Naive thymus-derived CD4-positive, alpha-beta T cell (primary cell): ENCODE results near the gene FGFBP1. TPM values are rescaled to one million over a fixed set of nuclear protein-coding genes. Genes with fewer than 3 reads are reported as not detected.

Experiments
- ATAC-seq: fragments of 150-1000 bp; cut with Tn5 transposase; 2 replicates; pipeline ENCODE4 v1.10.0; 2021; ENCODE audit warnings: mild to moderate bottlenecking, moderate library complexity
- CTCF ChIA-PET: fragments of 350-600 bp; sonication (Branson Sonifier 250); formaldehyde crosslinking; loops from one replicate; lab custom pipeline; 2021; ENCODE audit warnings: antibody characterized with exemption; lab: Charles Lee
- POLR2A ChIA-PET: fragments of 350-600 bp; sonication (Branson Sonifier 250); formaldehyde crosslinking; loops from one replicate; lab custom pipeline; 2021; ENCODE audit warnings: antibody characterized with exemption, inconsistent platforms; lab: Charles Lee
- DNase-seq, 9 donors: peaks; one replicate each; pipeline versions ENCODE4 v3.0.0 to v3.0.0-alpha.2; 2020 to 2022; ENCODE audit warnings: mixed read lengths in 1 of 9
- H3K27ac ChIP-seq: one replicate; pipeline ENCODE4 v1.7.0; 2013; ENCODE audit warnings: mild to moderate bottlenecking, low read depth, low read length, moderate library complexity
- H3K27me3 ChIP-seq, 2 donors: one replicate each; pipeline ENCODE4 v1.7.0; 2013; ENCODE audit warnings: low read length in 2 of 2, mild to moderate bottlenecking in 2 of 2, moderate library complexity in 2 of 2; ENCODE audit not compliant: control insufficient read depth in 2 of 2, insufficient read depth in 2 of 2
- H3K36me3 ChIP-seq, 3 experiments: 1 replicate in 2 of 3; 2 replicates in 1 of 3; pipeline ENCODE4 v1.7.0; 2013; ENCODE audit warnings: low read length in 3 of 3, mild to moderate bottlenecking in 3 of 3, moderate library complexity in 1 of 3; ENCODE audit not compliant: insufficient read depth in 3 of 3, control insufficient read depth in 2 of 3
- H3K4me1 ChIP-seq, 2 donors: one replicate each; pipeline ENCODE4 v1.7.0; 2013; ENCODE audit warnings: low read length in 2 of 2, mild to moderate bottlenecking in 2 of 2, moderate library complexity in 1 of 2; ENCODE audit not compliant: control insufficient read depth in 2 of 2, insufficient read depth in 2 of 2
- H3K4me3 ChIP-seq: 2 replicates; pipeline ENCODE4 v1.7.0; 2013; ENCODE audit warnings: mild to moderate bottlenecking, low read length
- H3K9me3 ChIP-seq, 3 experiments: 1 replicate in 2 of 3; 2 replicates in 1 of 3; pipeline ENCODE4 v1.7.0; 2013; ENCODE audit warnings: low read length in 3 of 3; ENCODE audit not compliant: control insufficient read depth in 2 of 3
- H3K27ac Mint-ChIP-seq, 9 donors: one replicate each; pipeline ENCODE4 v1.8.0; 2020 to 2022; ENCODE audit warnings: mixed read lengths in 9 of 9, mild to moderate bottlenecking in 8 of 9, moderate library complexity in 5 of 9, inconsistent platforms in 2 of 9
- H3K27me3 Mint-ChIP-seq, 5 donors: one replicate each; pipeline ENCODE4 v1.8.0; 2021 to 2022; ENCODE audit warnings: mixed read lengths in 5 of 5, mild to moderate bottlenecking in 1 of 5
- H3K36me3 Mint-ChIP-seq, 5 donors: one replicate each; pipeline ENCODE4 v1.8.0; 2020 to 2022; ENCODE audit warnings: mixed read lengths in 5 of 5, mild to moderate bottlenecking in 3 of 5, inconsistent platforms in 1 of 5
- H3K4me1 Mint-ChIP-seq, 7 donors: one replicate each; pipeline ENCODE4 v1.8.0; 2020 to 2022; ENCODE audit warnings: mixed read lengths in 7 of 7, mild to moderate bottlenecking in 3 of 7, inconsistent platforms in 1 of 7
- H3K4me3 Mint-ChIP-seq, 10 donors: one replicate each; pipeline ENCODE4 v1.8.0; 2020 to 2022; ENCODE audit warnings: mild to moderate bottlenecking in 10 of 10, mixed read lengths in 10 of 10, moderate library complexity in 6 of 10, inconsistent platforms in 2 of 10
- H3K9me3 Mint-ChIP-seq, 11 donors: one replicate each; pipeline ENCODE4 v1.8.0; 2020 to 2022; ENCODE audit warnings: mixed read lengths in 11 of 11, mild to moderate bottlenecking in 4 of 11, inconsistent platforms in 1 of 11, moderate library complexity in 1 of 11
- intact Hi-C, 2 donors: fragments of 100-400 bp; cut with micrococcal nuclease; formaldehyde crosslinking; loops; one replicate each; pipeline ENCODE4 v1.15.1; 2023
- polyA plus RNA-seq, 2 donors: library from polyadenylated mRNA; unstranded; fragments of 300-500 nt; fragmentation: Illumina TruSeq; gene quantifications; one replicate each; pipeline ENCODE4 v1.2.3, GENCODE V29; 2021
- total RNA-seq, 6 experiments: library from RNA in 5 of 6; stranded (reverse) in 5 of 6; gene quantifications; 1 replicate in 5 of 6; 2 replicates in 1 of 6; pipeline ENCODE4 v1.2.3 and lab custom pipeline; 2021 to 2026

Gene FGFBP1
- total and polyA plus RNA-seq, 7 experiments from 2014 or later = not detected

- no peak overlapping the region for H3K27ac ChIP-seq
- H3K27me3 Mint-ChIP-seq = peaks cover 2 to 27% (median 6%) of the 10 kb centered on the region in 5 donors
- H3K4me3 Mint-ChIP-seq = no peak overlapping the region
- DNase-seq (no peak), ATAC-seq (peak; percentile 67)
- no peaks in the 10 kb centered on the region for H3K27me3 ChIP-seq
- peaks cover 0 to 1% (median 0%) of the 10 kb centered on the region in 7 donors for H3K4me1 Mint-ChIP-seq
- peaks cover 0 to 5% (median 0%) of the 10 kb centered on the region in 11 donors for H3K9me3 Mint-ChIP-seq
- POLR2A ChIA-PET = no interaction called here
- CTCF ChIA-PET = no interaction called here
- peaks cover 0 to 2% (median 0%) of the 10 kb centered on the region in 5 donors for H3K36me3 Mint-ChIP-seq
- no peaks in the 10 kb centered on the region for H3K9me3 ChIP-seq
- H3K4me3 ChIP-seq = no peak overlapping the region
- no peak overlapping the region for H3K27ac Mint-ChIP-seq
- H3K36me3 ChIP-seq = no peaks in the 10 kb centered on the region
- intact Hi-C loops = no loop called here
- H3K4me1 ChIP-seq = no peaks in the 10 kb centered on the region
Measured at GRCh38 chr4:15971068-15971801, 32.7 kb upstream of the FGFBP1 start.

- ChIA-PET CTCF (no interaction called here), POLR2A (no interaction called here)
- H3K4me3 Mint-ChIP-seq = no peak overlapping the region
- H3K27me3 Mint-ChIP-seq = peaks cover 4 to 22% (median 6%) of the 10 kb centered on the region in 5 donors
- intact Hi-C loops = no loop called here
- Histone ChIP-seq H3K9me3 (no peaks in the 10 kb centered on the region), H3K4me3 (no peak overlapping the region), H3K36me3 (no peaks in the 10 kb centered on the region), H3K27ac (no peak overlapping the region), H3K4me1 (no peaks in the 10 kb centered on the region), H3K27me3 (no peaks in the 10 kb centered on the region)
- H3K36me3 Mint-ChIP-seq = peaks cover 0 to 4% (median 0%) of the 10 kb centered on the region in 5 donors
- DNase-seq = no peak
- H3K9me3 Mint-ChIP-seq = peaks cover 0 to 6% (median 0%) of the 10 kb centered on the region in 11 donors
- H3K4me1 Mint-ChIP-seq = peaks cover 0 to 7% (median under 1%) of the 10 kb centered on the region in 7 donors
- no peak for ATAC-seq
- no peak overlapping the region for H3K27ac Mint-ChIP-seq
Measured at GRCh38 chr4:15968551-15969300, 30.2 kb upstream of the FGFBP1 start.

- POLR2A ChIA-PET = no interaction called here
- H3K4me3 ChIP-seq = no peak overlapping the region
- intact Hi-C loops = no loop called here
- no peak for DNase-seq
- no peak overlapping the region for H3K27ac ChIP-seq
- no peaks in the 10 kb centered on the region for H3K27me3 ChIP-seq
- H3K9me3 Mint-ChIP-seq = peaks cover 0 to 6% (median 0%) of the 10 kb centered on the region in 11 donors
- H3K27ac Mint-ChIP-seq = peak overlapping the region in 1 of 9 donors; percentile 33
- no peak for ATAC-seq
- CTCF ChIA-PET = no interaction called here
- H3K4me3 Mint-ChIP-seq = no peak overlapping the region
- peaks cover 0 to 4% (median 0%) of the 10 kb centered on the region in 5 donors for H3K36me3 Mint-ChIP-seq
- H3K27me3 Mint-ChIP-seq = peaks cover 4 to 19% (median 6%) of the 10 kb centered on the region in 5 donors
- peaks cover 6 to 26% (median 18%) of the 10 kb centered on the region in 7 donors for H3K4me1 Mint-ChIP-seq
- H3K36me3 ChIP-seq = no peaks in the 10 kb centered on the region
- no peaks in the 10 kb centered on the region for H3K9me3 ChIP-seq
- H3K4me1 ChIP-seq = peaks cover 5 to 15% of the 10 kb centered on the region in 2 donors
Measured at GRCh38 chr4:15965325-15965724, 26.8 kb upstream of the FGFBP1 start.

- intact Hi-C loops = loop anchor here in 1 of 2 donors (5.0 kb wide), 2 partner anchors 233 to 298 kb away; no protein-coding TSS in a partner anchor
- ChIA-PET CTCF (interaction anchor here (0.6 to 0.7 kb wide), 2 partner anchors 241 to 302 kb away, joined by 3 read pairs; no protein-coding TSS in a partner anchor), POLR2A (interaction anchor here (0.5 kb wide), 1 partner anchor 158 kb away, joined by 4 read pairs; no protein-coding TSS in a partner anchor)
- H3K4me3 ChIP-seq = no peak overlapping the region
- DNase-seq (no peak), ATAC-seq (no peak)
- Mint-ChIP-seq H3K4me1 (peaks cover 6 to 26% (median 18%) of the 10 kb centered on the region in 7 donors), H3K36me3 (peaks cover 0 to 4% (median 0%) of the 10 kb centered on the region in 5 donors), H3K4me3 (no peak overlapping the region), H3K27ac (no peak overlapping the region), H3K9me3 (peaks cover 0 to 6% (median 0%) of the 10 kb centered on the region in 11 donors), H3K27me3 (peaks cover 6 to 23% (median 8%) of the 10 kb centered on the region in 5 donors)
- H3K36me3 ChIP-seq = no peaks in the 10 kb centered on the region
- H3K27ac ChIP-seq = no peak overlapping the region
- no peaks in the 10 kb centered on the region for H3K27me3 ChIP-seq
- no peaks in the 10 kb centered on the region for H3K9me3 ChIP-seq
- peaks cover 5 to 15% of the 10 kb centered on the region in 2 donors for H3K4me1 ChIP-seq
Measured at GRCh38 chr4:15964159-15964558, 25.6 kb upstream of the FGFBP1 start.

- Histone ChIP-seq H3K4me1 (peaks cover 5 to 15% of the 10 kb centered on the region in 2 donors), H3K4me3 (no peak overlapping the region), H3K27ac (no peak overlapping the region), H3K9me3 (no peaks in the 10 kb centered on the region), H3K27me3 (no peaks in the 10 kb centered on the region), H3K36me3 (no peaks in the 10 kb centered on the region)
- H3K27me3 Mint-ChIP-seq = peaks cover 6 to 19% (median 8%) of the 10 kb centered on the region in 5 donors
- intact Hi-C loops = loop anchor here (1.0 to 5.0 kb wide), 3 partner anchors 38 to 299 kb away; no protein-coding TSS in a partner anchor
- POLR2A ChIA-PET = no interaction called here
- ATAC-seq (peak; percentile 82), DNase-seq (peak in 3 of 9 donors; percentile 11 to 53 (median 16))
- CTCF ChIA-PET = interaction anchor here (0.6 to 1.4 kb wide), 2 partner anchors 11 to 242 kb away, joined by 3 to 4 read pairs; no protein-coding TSS in a partner anchor
- H3K4me3 Mint-ChIP-seq = peak overlapping the region in 7 of 10 donors; percentile 32 to 83 (median 52)
- H3K36me3 Mint-ChIP-seq = peaks cover 0 to 4% (median 0%) of the 10 kb centered on the region in 5 donors
- H3K4me1 Mint-ChIP-seq = peaks cover 6 to 26% (median 18%) of the 10 kb centered on the region in 7 donors
- peaks cover 0 to 6% (median 0%) of the 10 kb centered on the region in 11 donors for H3K9me3 Mint-ChIP-seq
- peak overlapping the region in 3 of 9 donors; percentile 43 to 59 (median 47) for H3K27ac Mint-ChIP-seq
Measured at GRCh38 chr4:15963576-15963975, 25.0 kb upstream of the FGFBP1 start.

- CTCF ChIA-PET = interaction anchor here (1.4 kb wide), 1 partner anchor 10 kb away, joined by 4 read pairs; no protein-coding TSS in a partner anchor
- Histone ChIP-seq H3K27me3 (no peaks in the 10 kb centered on the region), H3K27ac (no peak within 1 kb of the TSS), H3K4me1 (peaks cover 5 to 15% of the 10 kb centered on the region in 2 donors), H3K36me3 (no peaks in the 10 kb centered on the region), H3K9me3 (no peaks in the 10 kb centered on the region), H3K4me3 (no peak within 1 kb of the TSS)
- peak; percentile 78 for ATAC-seq
- Mint-ChIP-seq H3K9me3 (peaks cover 0 to 6% (median 0%) of the 10 kb centered on the region in 11 donors), H3K4me1 (peaks cover 6 to 26% (median 18%) of the 10 kb centered on the region in 7 donors), H3K4me3 (peak within 1 kb of the TSS in 9 of 10 donors; percentile 33 to 83 (median 56)), H3K36me3 (peaks cover 0 to 4% (median 0%) of the 10 kb centered on the region in 5 donors), H3K27me3 (peaks cover 6 to 14% (median 8%) of the 10 kb centered on the region in 5 donors), H3K27ac (peak within 1 kb of the TSS in 5 of 9 donors; percentile 43 to 59 (median 51))
- POLR2A ChIA-PET = no interaction called here
- DNase-seq = peak; percentile 10 to 73 (median 57)
- intact Hi-C loops = loop anchor here (1.0 to 5.0 kb wide), 3 partner anchors 38 to 299 kb away; no protein-coding TSS in a partner anchor
Measured at GRCh38 chr4:15963001-15963451, 24.5 kb upstream of the FGFBP1 start, which contains the start of gene FGFBP2. Gene FGFBP2 (minus strand): TSS chr4:15963175. CDS start chr4:15963129, 46 bp downstream.
